Naive B cell (primary cell): ENCODE data around the gene GTPBP2. TPM values are rescaled to one million over a fixed set of nuclear protein-coding genes. Genes with fewer than 3 reads are reported as not detected.
"Not testable (repeated sequence)": the region's sequence is repeated elsewhere in the genome, so short reads cannot be mapped to it uniquely, and the experiment has no call there.

Experiments used
- ATAC-seq, 2 donors: fragments of 150-1000 bp; cut with Tn5 transposase; 2 replicates each; pipeline ENCODE4 v1.10.0; 2021; ENCODE audit warnings: low read depth in 2 of 2, mild to moderate bottlenecking in 2 of 2, moderate library complexity in 2 of 2
- DNase-seq: peaks from one replicate; pipeline ENCODE4 v3.0.0; 2022
- H3K27ac Mint-ChIP-seq, 6 donors: one replicate each; pipeline ENCODE4 v1.8.0; 2020 to 2022; ENCODE audit warnings: mild to moderate bottlenecking in 6 of 6, mixed read lengths in 6 of 6, moderate library complexity in 5 of 6, inconsistent platforms in 2 of 6
- H3K27me3 Mint-ChIP-seq, 3 donors: one replicate each; pipeline ENCODE4 v1.8.0; 2021 to 2022; ENCODE audit warnings: mixed read lengths in 3 of 3, mild to moderate bottlenecking in 1 of 3
- H3K36me3 Mint-ChIP-seq, 2 donors: one replicate each; pipeline ENCODE4 v1.8.0; 2020 to 2022; ENCODE audit warnings: mixed read lengths in 2 of 2, inconsistent platforms in 1 of 2, mild to moderate bottlenecking in 1 of 2
- H3K4me1 Mint-ChIP-seq, 3 donors: one replicate each; pipeline ENCODE4 v1.8.0; 2020 to 2022; ENCODE audit warnings: mixed read lengths in 3 of 3, inconsistent platforms in 1 of 3, mild to moderate bottlenecking in 1 of 3, moderate library complexity in 1 of 3
- H3K4me3 Mint-ChIP-seq, 8 donors: one replicate each; pipeline ENCODE4 v1.8.0; 2020 to 2022; ENCODE audit warnings: mild to moderate bottlenecking in 8 of 8, mixed read lengths in 8 of 8, moderate library complexity in 8 of 8, inconsistent platforms in 2 of 8
- H3K9me3 Mint-ChIP-seq, 7 donors: one replicate each; pipeline ENCODE4 v1.8.0; 2020 to 2022; ENCODE audit warnings: mixed read lengths in 7 of 7, mild to moderate bottlenecking in 5 of 7, inconsistent platforms in 2 of 7, moderate library complexity in 1 of 7
- polyA plus RNA-seq, 6 donors: library from polyadenylated mRNA; unstranded; fragments of 300-500 nt; fragmentation: Illumina TruSeq; gene quantifications; one replicate each; pipeline ENCODE4 v1.2.3, GENCODE V29; 2021; ENCODE audit warnings: low read depth in 6 of 6

The GTPBP2 gene
- polyA plus RNA-seq, 6 donors from 2014 or later: 2.5 to 17.3 (median 3.8) TPM

GRCh38 chr6:43608310-43608763 is 20.7 kb downstream of the GTPBP2 start:
- H3K9me3 Mint-ChIP-seq: no peaks in the 10 kb centered on the region
- H3K4me3 Mint-ChIP-seq: no peak overlapping the region
- H3K27ac Mint-ChIP-seq: peak overlapping the region in 4 of 6 donors; percentile 3 to 88 (median 67)
- ATAC-seq (peak in 1 of 2 donors; percentile 53), DNase-seq (peak; percentile 26)
- H3K4me1 Mint-ChIP-seq: peaks cover 15 to 17% (median 16%) of the 10 kb centered on the region in 3 donors
- peaks cover 9 to 28% of the 10 kb centered on the region in 2 donors for H3K36me3 Mint-ChIP-seq
- no peaks in the 10 kb centered on the region for H3K27me3 Mint-ChIP-seq

- peaks cover 14 to 34% of the 10 kb centered on the region in 2 donors for H3K36me3 Mint-ChIP-seq
- H3K4me3 Mint-ChIP-seq: no peak overlapping the region
- no peaks in the 10 kb centered on the region for H3K27me3 Mint-ChIP-seq
- ATAC-seq (no peak), DNase-seq (no peak)
- H3K4me1 Mint-ChIP-seq: peaks cover 16 to 18% (median 17%) of the 10 kb centered on the region in 3 donors
- no peaks in the 10 kb centered on the region for H3K9me3 Mint-ChIP-seq
- H3K27ac Mint-ChIP-seq: peak overlapping the region in 2 of 6 donors; percentile 10 to 53
These were observed 23.0 kb downstream of the GTPBP2 start for GRCh38 chr6:43606019-43606418.

GRCh38 chr6:43604174-43604573 is 24.9 kb downstream of the GTPBP2 start:
- no peak for DNase-seq

GRCh38 chr6:43600595-43600994 is 28.5 kb downstream of the GTPBP2 start:
- peaks cover 11 to 36% of the 10 kb centered on the region in 2 donors for H3K36me3 Mint-ChIP-seq

More at GRCh38 chr6:43604174-43604573, 24.9 kb downstream of the GTPBP2 start:
- H3K27ac Mint-ChIP-seq: peak overlapping the region in 1 of 6 donors; percentile 16
- H3K27me3 Mint-ChIP-seq: no peaks in the 10 kb centered on the region
- no peak for ATAC-seq
- H3K4me1 Mint-ChIP-seq: peaks cover 15 to 17% (median 16%) of the 10 kb centered on the region in 3 donors
- no peaks in the 10 kb centered on the region for H3K9me3 Mint-ChIP-seq
- H3K36me3 Mint-ChIP-seq: peaks cover 14 to 36% of the 10 kb centered on the region in 2 donors
- no peak overlapping the region for H3K4me3 Mint-ChIP-seq

GRCh38 chr6:43593938-43594337 is 35.1 kb downstream of the GTPBP2 start:
- Mint-ChIP-seq H3K27me3 (no peaks in the 10 kb centered on the region), H3K36me3 (peaks cover 6 to 8% of the 10 kb centered on the region in 2 donors), H3K27ac (no peak overlapping the region), H3K4me1 (peaks cover 0 to 4% (median 4%) of the 10 kb centered on the region in 3 donors), H3K4me3 (no peak overlapping the region), H3K9me3 (no peaks in the 10 kb centered on the region)
- ATAC-seq (no peak), DNase-seq (no peak)

More at GRCh38 chr6:43600595-43600994, 28.5 kb downstream of the GTPBP2 start:
- no peak overlapping the region for H3K4me3 Mint-ChIP-seq
- H3K27ac Mint-ChIP-seq: peak overlapping the region in 2 of 6 donors; percentile 19 to 51
- ATAC-seq (no peak), DNase-seq (no peak)
- peaks cover 0 to 8% (median 5%) of the 10 kb centered on the region in 3 donors for H3K4me1 Mint-ChIP-seq
- no peaks in the 10 kb centered on the region for H3K27me3 Mint-ChIP-seq
- H3K9me3 Mint-ChIP-seq: no peaks in the 10 kb centered on the region

- H3K27ac Mint-ChIP-seq, H3K27me3 Mint-ChIP-seq, H3K9me3 Mint-ChIP-seq: not testable (repeated sequence)
These were observed 39.5 kb downstream of the GTPBP2 start for GRCh38 chr6:43589564-43589963.

GRCh38 chr6:43588194-43588593 is 40.9 kb downstream of the GTPBP2 start:
- H3K9me3 Mint-ChIP-seq: no peaks in the 10 kb centered on the region
- H3K27ac Mint-ChIP-seq: peak overlapping the region in 1 of 6 donors; percentile 60
- peaks cover 4 to 15% (median 4%) of the 10 kb centered on the region in 3 donors for H3K4me1 Mint-ChIP-seq
- H3K4me3 Mint-ChIP-seq: no peak overlapping the region
- DNase-seq (no peak), ATAC-seq (no peak)
- H3K27me3 Mint-ChIP-seq: no peaks in the 10 kb centered on the region
- peaks cover 8 to 17% of the 10 kb centered on the region in 2 donors for H3K36me3 Mint-ChIP-seq

More at GRCh38 chr6:43589564-43589963, 39.5 kb downstream of the GTPBP2 start:
- not testable (repeated sequence) for DNase-seq, H3K4me3 Mint-ChIP-seq, H3K4me1 Mint-ChIP-seq, ATAC-seq
- peaks cover 0 to 11% of the 10 kb centered on the region in 2 donors for H3K36me3 Mint-ChIP-seq

- H3K9me3 Mint-ChIP-seq: no peaks in the 10 kb centered on the region
- no peaks in the 10 kb centered on the region for H3K27me3 Mint-ChIP-seq
- H3K36me3 Mint-ChIP-seq: peaks cover 11 to 12% of the 10 kb centered on the region in 2 donors
- ATAC-seq (no peak), DNase-seq (no peak)
- peaks cover 4 to 15% (median 4%) of the 10 kb centered on the region in 3 donors for H3K4me1 Mint-ChIP-seq
- H3K27ac Mint-ChIP-seq: peak overlapping the region in 3 of 6 donors; percentile 9 to 67 (median 54)
- no peak overlapping the region for H3K4me3 Mint-ChIP-seq
These were observed 44.0 kb downstream of the GTPBP2 start for GRCh38 chr6:43584892-43585570.

- Mint-ChIP-seq H3K9me3 (no peaks in the 10 kb centered on the region), H3K27ac (peak overlapping the region in 3 of 6 donors; percentile 42 to 66 (median 49)), H3K27me3 (no peaks in the 10 kb centered on the region), H3K36me3 (peaks cover 11 to 12% of the 10 kb centered on the region in 2 donors), H3K4me3 (no peak overlapping the region), H3K4me1 (peaks cover 13 to 33% (median 14%) of the 10 kb centered on the region in 3 donors)
- ATAC-seq: no peak
- DNase-seq: no peak
These were observed 46.2 kb downstream of the GTPBP2 start for GRCh38 chr6:43582911-43583310.

- ATAC-seq (no peak), DNase-seq (no peak)
- Mint-ChIP-seq H3K27me3 (no peaks in the 10 kb centered on the region), H3K4me3 (peak overlapping the region in 7 of 8 donors; percentile 41 to 98 (median 93)), H3K36me3 (peaks cover 1 to 12% of the 10 kb centered on the region in 2 donors), H3K9me3 (no peaks in the 10 kb centered on the region), H3K27ac (peak overlapping the region in 5 of 6 donors; percentile 73 to 90 (median 88)), H3K4me1 (peaks cover 30 to 47% (median 39%) of the 10 kb centered on the region in 3 donors)
These were observed 49.9 kb downstream of the GTPBP2 start for GRCh38 chr6:43579171-43579570.

GRCh38 chr6:43578748-43579147 is 50.3 kb downstream of the GTPBP2 start:
- Mint-ChIP-seq H3K4me3 (peak overlapping the region in 6 of 8 donors; percentile 68 to 98 (median 94)), H3K36me3 (peaks cover 0 to 10% of the 10 kb centered on the region in 2 donors), H3K27me3 (no peaks in the 10 kb centered on the region), H3K4me1 (peaks cover 30 to 44% (median 39%) of the 10 kb centered on the region in 3 donors), H3K27ac (peak overlapping the region in 5 of 6 donors; percentile 73 to 90 (median 88)), H3K9me3 (no peaks in the 10 kb centered on the region)
- ATAC-seq: no peak
- DNase-seq: no peak

- peaks cover under 1 to 13% of the 10 kb centered on the region in 2 donors for H3K36me3 Mint-ChIP-seq
- ATAC-seq (peak; percentile 94 to 96), DNase-seq (peak; percentile 89)
- H3K4me3 Mint-ChIP-seq: peak within 1 kb of the TSS; percentile 93 to 99 (median 94)
- peak within 1 kb of the TSS; percentile 85 to 99 (median 95) for H3K27ac Mint-ChIP-seq
- peaks cover 30 to 45% (median 40%) of the 10 kb centered on the region in 3 donors for H3K4me1 Mint-ChIP-seq
- H3K27me3 Mint-ChIP-seq: no peaks in the 10 kb centered on the region
- no peaks in the 10 kb centered on the region for H3K9me3 Mint-ChIP-seq
These were observed 53.1 kb downstream of the GTPBP2 start, which contains the start of the genes POLH and XPO5 for GRCh38 chr6:43575772-43576551. POLH (plus strand) TSS chr6:43576185; CDS start chr6:43582320, 6,135 bp downstream. XPO5 (minus strand) TSS chr6:43576038; CDS start chr6:43575864, 174 bp downstream.
